Upper lobe of left lung (tissue), 4 donors: ENCODE measurements around the gene AKIRIN1.

Source experiments
- EP300 ChIP-seq, 4 donors: sonication (generic); formaldehyde crosslinking; IDR thresholded peaks; one replicate each; pipeline ENCODE4 v1.5.1; 2017; ENCODE audit warnings: antibody characterized with exemption in 4 of 4, control low read depth in 2 of 4
- TF ChIP-seq, protein P1 (sequence below), 6 experiments: fragments of 450-650 bp in 4 of 6; fragments of 200-600 bp in 2 of 6; sonication (generic) in 2 of 6; IDR thresholded peaks; one replicate each; pipeline ENCODE4 v1.5.1; 2016 to 2019; ENCODE audit warnings: antibody characterized with exemption in 6 of 6

GRCh38 chr1:39043513-39043912 is 52.4 kb downstream of the AKIRIN1 start:
- no peak for TF ChIP-seq EP300 (IDR thresholded peaks at IDR 0.05)
- TF ChIP-seq, protein P1, sequence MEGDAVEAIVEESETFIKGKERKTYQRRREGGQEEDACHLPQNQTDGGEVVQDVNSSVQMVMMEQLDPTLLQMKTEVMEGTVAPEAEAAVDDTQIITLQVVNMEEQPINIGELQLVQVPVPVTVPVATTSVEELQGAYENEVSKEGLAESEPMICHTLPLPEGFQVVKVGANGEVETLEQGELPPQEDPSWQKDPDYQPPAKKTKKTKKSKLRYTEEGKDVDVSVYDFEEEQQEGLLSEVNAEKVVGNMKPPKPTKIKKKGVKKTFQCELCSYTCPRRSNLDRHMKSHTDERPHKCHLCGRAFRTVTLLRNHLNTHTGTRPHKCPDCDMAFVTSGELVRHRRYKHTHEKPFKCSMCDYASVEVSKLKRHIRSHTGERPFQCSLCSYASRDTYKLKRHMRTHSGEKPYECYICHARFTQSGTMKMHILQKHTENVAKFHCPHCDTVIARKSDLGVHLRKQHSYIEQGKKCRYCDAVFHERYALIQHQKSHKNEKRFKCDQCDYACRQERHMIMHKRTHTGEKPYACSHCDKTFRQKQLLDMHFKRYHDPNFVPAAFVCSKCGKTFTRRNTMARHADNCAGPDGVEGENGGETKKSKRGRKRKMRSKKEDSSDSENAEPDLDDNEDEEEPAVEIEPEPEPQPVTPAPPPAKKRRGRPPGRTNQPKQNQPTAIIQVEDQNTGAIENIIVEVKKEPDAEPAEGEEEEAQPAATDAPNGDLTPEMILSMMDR (IDR thresholded peaks at IDR 0.05), result no peak
